Suprapubic skin (tissue), 4 donors: ENCODE results near the gene CCDC158. TPM values are rescaled to one million over a fixed set of nuclear protein-coding genes. Genes with fewer than 3 reads are reported as not detected.

Experiments used
- DNase-seq, 2 donors: peaks; one replicate each; pipeline ENCODE4 v3.0.0-alpha.2; 2019; ENCODE audit warnings: low spot score in 2 of 2
- H3K27ac ChIP-seq: fragments of 200-600 bp; sonication (generic); one replicate; pipeline ENCODE4 v1.5.1; 2019
- H3K27me3 ChIP-seq: fragments of 200-600 bp; sonication (generic); one replicate; pipeline ENCODE4 v1.5.1; 2019
- H3K36me3 ChIP-seq: fragments of 200-600 bp; sonication (generic); one replicate; pipeline ENCODE4 v1.5.1; 2019
- H3K4me1 ChIP-seq: fragments of 200-600 bp; sonication (generic); one replicate; pipeline ENCODE4 v1.5.1; 2019
- H3K4me3 ChIP-seq: fragments of 200-600 bp; sonication (generic); one replicate; pipeline ENCODE4 v1.5.1; 2019; ENCODE audit warnings: mild to moderate bottlenecking
- H3K9me3 ChIP-seq: fragments of 200-600 bp; sonication (generic); one replicate; pipeline ENCODE4 v1.5.1; 2019
- EP300 ChIP-seq: sonication (generic); formaldehyde crosslinking; IDR thresholded peaks from one replicate; pipeline ENCODE4 v1.6.1; 2017; ENCODE audit warnings: antibody characterized with exemption
- POLR2A ChIP-seq, 2 donors: fragments of 450-650 bp; IDR thresholded peaks; one replicate each; pipeline ENCODE4 v1.6.1; 2017; ENCODE audit warnings: antibody characterized with exemption in 2 of 2, mild to moderate bottlenecking in 2 of 2, moderate library complexity in 2 of 2
- POLR2AphosphoS5 ChIP-seq, 3 donors: sonication (generic); formaldehyde crosslinking; IDR thresholded peaks; one replicate each; pipeline ENCODE4 v1.6.1; 2017; ENCODE audit warnings: antibody characterized with exemption in 3 of 3
- WGBS: methylation state at CpG from one replicate; pipeline ENCODE4 v1.1.5; 2018; 5-methylcytosine and 5-hydroxymethylcytosine counted together
- total RNA-seq, 4 donors: library from RNA; depleted of rRNA; stranded (reverse); fragments of >200 nt; gene quantifications; one replicate each; pipeline ENCODE4 v1.1.0, GENCODE V29; 2016
- TF ChIP-seq, protein P1 (sequence below), 2 donors: fragments of 200-600 bp in 1 of 2; fragments of 450-650 bp in 1 of 2; sonication (generic) in 1 of 2; IDR thresholded peaks; one replicate each; pipeline ENCODE4 v1.5.1; 2016 to 2019; ENCODE audit warnings: antibody characterized with exemption in 2 of 2, mild to moderate bottlenecking in 1 of 2, moderate library complexity in 1 of 2

The CCDC158 gene
- total RNA-seq, 4 donors from 2014 or later = 0.72 TPM; not detected in 3

DNA sequence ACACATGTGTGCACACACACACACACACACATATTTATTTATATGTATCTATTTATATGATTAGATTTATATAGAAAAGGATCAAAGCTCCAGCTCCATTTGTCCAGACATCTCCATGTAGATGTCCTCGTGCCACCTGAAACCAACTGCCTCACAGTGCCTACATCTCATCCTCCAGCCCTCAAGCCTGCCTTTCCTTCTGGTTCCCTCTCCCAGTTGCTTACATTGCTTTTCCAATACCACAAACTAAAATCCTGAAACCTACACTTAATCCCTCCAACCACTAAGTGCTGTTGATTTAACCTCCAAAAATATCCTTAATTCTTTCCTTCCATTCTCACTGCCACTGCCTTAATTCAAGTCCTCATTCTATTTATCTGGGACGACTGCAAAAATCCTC is 63.0 kb downstream of the CCDC158 start:
- DNase-seq = no peak
- Histone ChIP-seq H3K36me3 (no peaks in the 10 kb centered on the region), H3K27me3 (no peaks in the 10 kb centered on the region), H3K4me3 (no peak overlapping the region), H3K4me1 (no peaks in the 10 kb centered on the region), H3K9me3 (no peaks in the 10 kb centered on the region), H3K27ac (no peak overlapping the region)
- TF ChIP-seq, protein P1, sequence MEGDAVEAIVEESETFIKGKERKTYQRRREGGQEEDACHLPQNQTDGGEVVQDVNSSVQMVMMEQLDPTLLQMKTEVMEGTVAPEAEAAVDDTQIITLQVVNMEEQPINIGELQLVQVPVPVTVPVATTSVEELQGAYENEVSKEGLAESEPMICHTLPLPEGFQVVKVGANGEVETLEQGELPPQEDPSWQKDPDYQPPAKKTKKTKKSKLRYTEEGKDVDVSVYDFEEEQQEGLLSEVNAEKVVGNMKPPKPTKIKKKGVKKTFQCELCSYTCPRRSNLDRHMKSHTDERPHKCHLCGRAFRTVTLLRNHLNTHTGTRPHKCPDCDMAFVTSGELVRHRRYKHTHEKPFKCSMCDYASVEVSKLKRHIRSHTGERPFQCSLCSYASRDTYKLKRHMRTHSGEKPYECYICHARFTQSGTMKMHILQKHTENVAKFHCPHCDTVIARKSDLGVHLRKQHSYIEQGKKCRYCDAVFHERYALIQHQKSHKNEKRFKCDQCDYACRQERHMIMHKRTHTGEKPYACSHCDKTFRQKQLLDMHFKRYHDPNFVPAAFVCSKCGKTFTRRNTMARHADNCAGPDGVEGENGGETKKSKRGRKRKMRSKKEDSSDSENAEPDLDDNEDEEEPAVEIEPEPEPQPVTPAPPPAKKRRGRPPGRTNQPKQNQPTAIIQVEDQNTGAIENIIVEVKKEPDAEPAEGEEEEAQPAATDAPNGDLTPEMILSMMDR (IDR thresholded peaks at IDR 0.05) = no peak
- TF ChIP-seq POLR2AphosphoS5 (IDR thresholded peaks at IDR 0.05) (no peak), EP300 (no peak), POLR2A (IDR thresholded peaks at IDR 0.05) (no peak)
- WGBS = 88% methylated on average over 2 of the region's 2 CpGs

DNA sequence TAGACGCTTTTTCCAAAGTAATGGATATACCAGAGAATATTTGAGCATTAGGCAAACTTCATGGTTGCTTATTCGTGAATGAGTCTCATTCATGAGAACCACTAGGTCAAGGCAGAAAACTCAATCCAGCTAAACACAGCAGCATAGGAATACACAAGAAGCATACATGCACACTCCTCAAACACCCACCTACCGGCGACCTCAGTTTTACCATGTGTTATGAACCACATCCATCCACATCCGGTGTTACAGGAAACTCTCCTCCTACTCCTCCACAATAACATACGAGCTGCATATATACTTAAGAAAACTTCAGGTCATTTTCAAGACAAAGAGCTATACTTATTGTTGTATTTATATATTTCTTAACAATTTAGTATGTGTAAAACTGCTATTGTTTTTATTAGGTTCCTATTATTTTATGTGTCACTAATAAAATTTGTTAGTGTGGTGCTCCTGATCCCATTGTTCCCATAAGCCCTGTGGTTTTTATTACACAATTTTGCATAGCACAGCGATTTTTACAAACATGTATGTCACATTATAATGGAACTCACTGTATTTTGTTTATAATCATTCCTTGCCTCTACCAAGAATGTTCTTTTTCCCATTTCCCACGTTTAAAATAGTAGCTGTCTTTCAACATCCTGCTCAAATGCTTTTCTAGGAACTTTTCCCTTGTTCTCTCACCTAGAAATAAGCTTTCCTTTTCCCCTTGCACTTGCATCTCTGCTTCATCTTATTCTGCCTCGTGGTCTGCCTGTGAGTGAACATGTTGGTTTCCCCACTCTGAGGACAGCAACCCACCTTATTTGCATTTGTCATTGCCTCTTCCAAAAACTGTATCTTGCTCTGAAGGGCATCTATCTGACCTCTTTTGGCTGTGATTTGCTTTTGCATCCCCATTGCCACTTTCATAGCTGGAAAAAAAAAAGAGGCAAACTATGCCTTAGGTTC is 66.1 kb downstream of the CCDC158 start:
- H3K36me3 ChIP-seq = no peaks in the 10 kb centered on the region
- 59% methylated on average over 9 of the region's 9 CpGs for WGBS
- H3K27ac ChIP-seq = no peak overlapping the region
- no peaks in the 10 kb centered on the region for H3K4me1 ChIP-seq
- H3K4me3 ChIP-seq = no peak overlapping the region
- no peaks in the 10 kb centered on the region for H3K27me3 ChIP-seq
- DNase-seq = no peak
- H3K9me3 ChIP-seq = no peaks in the 10 kb centered on the region
- TF ChIP-seq EP300 (no peak), POLR2AphosphoS5 (IDR thresholded peaks at IDR 0.05) (no peak), POLR2A (IDR thresholded peaks at IDR 0.05) (no peak)
- TF ChIP-seq, protein P1 (IDR thresholded peaks at IDR 0.05) = no peak

DNA sequence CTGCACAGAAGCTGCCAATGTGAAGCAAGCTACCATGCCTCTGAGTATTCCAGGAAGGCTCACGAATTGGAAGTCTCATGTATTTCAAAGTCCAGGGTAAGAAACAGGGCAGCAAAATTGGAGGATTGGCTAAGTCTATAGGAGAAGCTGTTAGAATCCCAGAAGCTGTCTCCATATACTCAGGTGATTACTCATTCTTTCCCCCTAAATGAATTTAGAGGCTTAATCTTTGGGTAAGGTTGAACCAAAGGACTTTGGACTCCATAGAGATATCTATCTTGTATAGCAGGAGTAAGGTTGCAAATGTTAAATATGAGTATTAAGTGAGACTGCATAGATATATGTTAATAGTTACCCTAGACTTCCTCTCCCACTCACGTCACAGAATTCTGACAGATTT is 78.1 kb downstream of the CCDC158 start:
- no peak overlapping the region for H3K27ac ChIP-seq
- 80% methylated on average over 2 of the region's 2 CpGs for WGBS
- no peaks in the 10 kb centered on the region for H3K27me3 ChIP-seq
- H3K4me3 ChIP-seq = no peak overlapping the region
- no peaks in the 10 kb centered on the region for H3K4me1 ChIP-seq
- TF ChIP-seq EP300 (no peak), POLR2AphosphoS5 (IDR thresholded peaks at IDR 0.05) (no peak), POLR2A (IDR thresholded peaks at IDR 0.05) (no peak)
- TF ChIP-seq, protein P1 (IDR thresholded peaks at IDR 0.05) = no peak
- no peak for DNase-seq
- H3K9me3 ChIP-seq = peaks cover 4% of the 10 kb centered on the region
- H3K36me3 ChIP-seq = no peaks in the 10 kb centered on the region

DNA sequence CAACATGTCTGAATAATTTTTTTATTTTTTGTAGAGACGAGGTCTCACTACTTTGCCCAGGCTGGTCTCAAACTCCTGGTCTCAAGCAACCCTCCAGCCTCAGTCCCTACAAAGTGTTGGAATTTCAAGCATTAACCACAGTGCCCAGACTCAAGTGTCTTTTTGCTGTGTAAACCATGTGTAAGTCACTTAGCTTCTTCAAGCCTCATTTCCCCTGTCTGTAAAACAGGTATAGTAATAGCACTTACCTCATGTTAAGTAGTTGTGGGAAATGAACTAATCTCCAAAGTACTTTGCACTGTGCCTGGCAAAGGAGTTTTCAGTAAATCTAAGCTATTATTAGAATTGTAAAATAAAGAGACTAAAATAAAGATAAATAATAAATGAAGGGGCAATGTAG is 78.8 kb downstream of the CCDC158 start:
- no peaks in the 10 kb centered on the region for H3K9me3 ChIP-seq
- H3K27ac ChIP-seq = no peak overlapping the region
- no peak for TF ChIP-seq POLR2A (IDR thresholded peaks at IDR 0.05)
- no peaks in the 10 kb centered on the region for H3K4me1 ChIP-seq
- no peak overlapping the region for H3K4me3 ChIP-seq
- no peak for DNase-seq
- H3K36me3 ChIP-seq = no peaks in the 10 kb centered on the region
- WGBS = 96% methylated on average over 1 of the region's 1 CpG
- no peaks in the 10 kb centered on the region for H3K27me3 ChIP-seq

DNA sequence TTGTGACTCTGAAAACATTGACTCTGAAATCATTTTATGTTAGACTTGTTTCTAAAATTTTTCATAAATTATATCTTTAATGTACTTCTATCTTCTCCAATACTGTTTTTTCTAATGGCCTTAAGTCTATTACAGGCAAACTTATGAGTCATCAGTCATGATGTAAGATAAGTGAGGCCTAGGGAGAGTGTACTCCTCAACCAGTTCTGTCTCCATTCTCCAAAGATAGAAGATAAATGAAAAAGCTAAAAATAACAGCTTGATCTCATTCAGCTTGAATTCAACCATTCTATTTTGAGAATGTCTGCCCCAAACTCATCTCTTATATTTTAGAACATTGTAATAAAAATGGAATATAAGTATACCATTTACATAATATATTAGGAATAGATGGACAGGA is 79.9 kb downstream of the CCDC158 start:
- TF ChIP-seq POLR2AphosphoS5 (IDR thresholded peaks at IDR 0.05) = no peak
- TF ChIP-seq, protein P1 (IDR thresholded peaks at IDR 0.05) = no peak
- no peak for TF ChIP-seq EP300
- no peak for TF ChIP-seq POLR2A (IDR thresholded peaks at IDR 0.05)
- Histone ChIP-seq H3K36me3 (no peaks in the 10 kb centered on the region), H3K4me1 (no peaks in the 10 kb centered on the region), H3K27me3 (no peaks in the 10 kb centered on the region), H3K4me3 (no peak overlapping the region), H3K9me3 (no peaks in the 10 kb centered on the region), H3K27ac (no peak overlapping the region)
- DNase-seq = no peak
